ENCODE data around the gene RFTN1.

Gene RFTN1

DNA sequence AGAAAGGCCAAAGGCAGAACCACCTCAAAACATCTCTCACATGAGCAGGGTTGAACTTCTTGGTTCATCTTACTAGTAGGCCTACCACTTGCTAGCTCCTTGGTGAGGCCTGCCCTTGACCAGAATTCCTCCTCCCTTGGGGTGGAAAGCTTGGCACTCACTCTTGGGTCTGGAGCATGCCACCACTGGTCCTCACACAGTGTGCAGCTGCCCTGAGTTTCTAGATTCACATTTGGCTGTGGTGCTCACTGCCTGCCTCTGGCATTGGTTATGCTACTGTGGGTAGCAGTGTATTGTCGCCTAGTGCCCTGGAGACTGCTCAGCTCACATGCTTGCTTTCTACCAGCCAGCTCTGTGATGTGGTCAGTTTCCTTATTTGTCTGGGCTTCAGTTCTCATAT is 224.8 kb downstream of the RFTN1 start:
- DNase-seq (ENCODE audit: low read depth in 2 of 3, low spot score in 1 of 3) = no peak

DNA sequence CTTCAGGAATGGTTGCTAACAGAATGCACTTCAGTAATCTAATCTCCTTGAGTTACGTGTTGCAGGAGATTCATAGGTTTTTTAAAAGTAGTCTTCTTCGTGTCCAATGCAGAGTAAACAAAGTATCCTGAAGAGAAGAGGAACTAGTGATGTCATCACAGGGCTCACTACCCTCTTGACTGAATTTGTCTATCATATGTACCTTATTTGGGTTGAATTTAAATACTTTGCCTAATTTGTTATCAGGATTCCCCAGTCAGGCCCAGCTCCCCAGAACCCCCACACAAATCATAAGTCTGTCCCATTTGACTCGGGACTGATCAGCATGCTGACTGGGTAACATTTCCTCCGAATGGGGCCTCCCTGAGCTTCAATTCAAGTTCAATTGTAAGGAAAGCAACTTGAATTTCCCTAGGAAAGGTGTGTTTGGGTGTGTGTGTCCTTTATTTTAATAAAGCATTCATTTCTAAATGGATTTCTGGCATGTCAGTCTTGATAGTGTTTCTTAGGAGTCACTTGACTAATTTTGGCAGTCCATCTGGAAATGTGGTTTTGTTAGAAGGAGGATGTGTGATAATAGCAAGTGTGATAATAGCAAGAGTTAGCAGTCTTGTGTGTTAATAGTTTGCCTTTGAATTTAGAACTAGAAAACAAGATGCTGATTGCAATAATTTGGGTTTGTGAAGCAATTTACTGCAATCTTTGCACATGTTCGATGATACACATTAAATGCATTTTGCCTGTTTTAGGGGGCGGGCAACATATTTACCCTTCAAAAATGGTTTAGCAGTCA is 226.6 kb downstream of the RFTN1 start:
- no peak for DNase-seq (ENCODE audit: low read depth in 2 of 3, low spot score in 1 of 3)

DNA sequence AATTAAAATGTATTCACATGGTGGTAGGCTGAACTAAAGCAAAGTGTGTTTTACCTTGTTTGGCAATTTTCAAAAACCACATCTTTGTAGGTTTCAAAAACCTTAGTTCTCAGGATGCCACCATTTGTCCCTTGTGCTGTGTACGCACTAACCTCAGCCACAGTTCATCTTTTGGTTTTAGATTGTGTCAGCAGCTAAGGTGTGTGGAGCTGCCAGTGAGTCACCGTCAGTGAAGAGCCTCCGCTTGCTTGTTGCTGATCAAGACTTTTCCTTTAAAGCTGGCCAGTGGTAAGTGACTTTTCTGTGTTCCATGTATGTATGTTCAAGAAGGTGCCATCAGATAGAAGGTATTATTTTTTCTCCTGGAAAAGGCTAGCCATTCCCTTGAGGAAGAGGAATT is 227.3 kb downstream of the RFTN1 start:
- peak in 1 of 3 donors; percentile 45 for DNase-seq (ENCODE audit: low read depth in 2 of 3, low spot score in 1 of 3)

DNA sequence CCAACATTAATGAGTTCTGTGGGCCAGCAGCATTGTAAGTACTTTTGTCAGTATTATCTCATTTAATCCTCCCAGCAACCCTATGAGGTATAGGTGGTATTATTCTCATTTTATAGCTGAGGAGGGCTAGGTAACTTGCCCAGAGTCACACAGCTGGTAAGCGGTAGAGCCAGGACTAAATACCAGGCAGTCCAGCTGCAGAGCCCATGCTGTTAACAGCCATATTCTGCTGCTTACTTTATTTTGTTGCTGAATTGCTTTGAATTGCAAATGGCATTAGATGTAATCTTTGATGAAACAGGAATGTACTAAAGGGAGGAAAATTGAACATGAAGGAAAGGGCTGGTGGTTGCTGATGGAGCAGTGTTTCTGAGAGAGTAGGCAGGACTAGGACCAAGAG is 228.9 kb downstream of the RFTN1 start:
- DNase-seq (ENCODE audit: low read depth in 2 of 3, low spot score in 1 of 3) = no peak

DNA sequence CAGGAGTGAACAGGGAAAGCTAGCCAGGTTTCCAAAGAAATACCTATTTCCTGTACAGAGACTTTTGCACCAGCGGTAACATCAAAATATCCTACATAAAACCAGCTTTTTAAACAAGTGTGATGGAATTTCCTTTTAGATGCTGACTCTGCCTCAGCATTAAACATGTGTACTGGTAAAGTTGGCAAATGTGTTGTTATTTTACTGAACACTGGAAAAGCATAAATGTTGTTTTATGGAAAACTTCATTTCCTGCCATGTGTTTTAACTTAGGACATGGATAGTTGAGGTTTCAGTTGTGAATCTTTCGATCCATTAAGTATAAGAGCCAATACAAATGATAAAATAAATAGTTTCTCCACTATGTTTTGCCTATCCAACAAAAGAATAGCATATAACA is 232.8 kb downstream of the RFTN1 start:
- no peak for DNase-seq (ENCODE audit: low read depth in 2 of 3, low spot score in 1 of 3)

DNA sequence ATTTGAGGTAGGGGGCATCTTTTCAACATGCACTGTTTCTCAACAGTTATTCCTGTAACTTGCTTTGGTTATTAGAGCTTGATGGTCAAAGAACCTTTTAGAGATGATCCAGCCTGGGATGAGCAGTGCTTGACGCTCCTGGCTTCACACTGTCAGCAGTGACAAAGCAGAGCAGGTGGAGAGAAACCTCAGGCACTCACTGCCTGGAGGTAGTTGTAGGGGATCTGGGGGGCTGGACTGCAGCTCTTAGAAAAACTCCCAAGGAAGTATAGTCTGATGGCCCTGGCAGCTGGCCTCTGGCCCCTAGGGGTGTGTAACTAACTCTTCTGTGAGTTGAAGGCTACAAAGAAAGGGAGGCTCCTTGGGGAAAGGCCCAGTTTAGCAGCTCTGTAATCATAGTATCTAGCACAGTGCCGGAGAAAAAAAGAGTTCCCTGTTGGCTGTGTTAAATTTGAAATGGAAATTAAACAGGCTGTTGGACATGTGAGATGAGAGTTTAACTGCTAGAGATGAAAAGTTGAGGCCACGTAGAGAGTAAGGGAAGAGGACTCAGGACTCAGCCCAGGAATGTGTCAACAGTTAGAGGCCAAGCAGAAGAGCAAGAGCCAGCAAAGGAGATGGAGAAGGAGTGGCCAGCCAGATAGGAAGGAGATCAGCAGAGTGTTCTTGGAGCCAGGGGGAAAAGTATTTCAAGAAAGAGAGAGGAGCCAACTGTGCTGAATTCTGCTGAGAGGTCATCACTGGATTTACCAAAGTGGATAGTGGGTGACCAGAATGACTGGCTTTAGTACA is 234.3 kb downstream of the RFTN1 start:
- no peak for DNase-seq (ENCODE audit: low read depth in 2 of 3, low spot score in 1 of 3)

DNA sequence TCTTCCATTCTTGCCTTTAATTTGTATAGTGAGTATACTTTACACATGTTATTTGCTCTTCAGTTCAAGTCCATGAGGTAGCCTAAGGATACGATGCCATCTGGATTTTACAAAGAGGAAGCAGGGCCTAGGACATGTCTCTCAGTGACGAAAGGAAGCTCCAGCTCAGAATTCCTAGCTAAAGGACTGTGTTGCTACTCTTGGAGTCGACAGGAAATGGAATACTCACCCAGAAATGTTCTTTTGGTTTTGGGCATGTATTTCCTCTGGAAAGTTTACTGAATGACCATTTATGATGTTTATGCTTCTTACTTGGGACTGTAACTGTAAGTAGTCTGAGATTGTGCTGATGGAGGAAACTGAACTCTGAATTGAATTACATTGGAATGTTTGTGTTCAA is 236.0 kb downstream of the RFTN1 start:
- no peak for DNase-seq (ENCODE audit: low read depth in 2 of 3, low spot score in 1 of 3)

DNA sequence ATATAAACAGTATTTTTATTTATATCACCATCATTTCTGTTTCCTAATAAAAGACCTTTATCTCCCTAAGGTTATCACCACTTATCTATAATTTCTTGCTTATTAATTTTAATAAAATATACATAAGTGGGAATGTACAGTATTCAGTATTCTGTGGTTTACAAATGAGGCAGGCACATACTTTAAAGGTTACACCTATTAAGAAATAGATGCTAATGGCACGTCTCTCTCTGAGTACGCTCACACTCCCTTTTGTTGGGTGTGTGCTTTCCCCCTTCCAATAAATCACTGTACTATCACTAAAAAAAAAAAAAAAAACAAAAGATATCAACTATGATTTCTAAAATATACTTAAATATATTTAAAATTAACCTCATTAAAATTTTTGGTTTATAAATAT is 239.6 kb downstream of the RFTN1 start:
- no peak for DNase-seq (ENCODE audit: low read depth in 2 of 3, low spot score in 1 of 3)

DNA sequence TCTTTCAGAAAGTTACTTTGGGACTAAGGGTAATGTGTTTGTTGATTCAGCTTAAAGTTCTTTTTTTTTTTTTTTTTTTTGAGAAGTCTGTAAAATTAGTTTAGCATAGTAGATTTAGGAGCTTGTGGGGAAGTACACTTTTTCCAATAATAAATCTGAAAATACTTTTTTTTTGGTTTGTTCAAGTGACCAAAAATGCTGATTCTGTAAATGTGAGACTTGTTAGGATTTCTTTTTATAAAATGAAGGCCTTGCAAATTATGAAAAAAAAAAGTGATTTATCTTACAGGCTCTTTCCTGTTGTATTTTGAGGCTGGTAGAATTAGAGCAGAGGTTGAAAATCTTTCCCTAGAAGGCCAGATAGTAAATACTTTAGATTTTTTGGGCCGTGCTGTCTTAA is 240.9 kb downstream of the RFTN1 start:
- no peak for DNase-seq (ENCODE audit: low read depth in 2 of 3, low spot score in 1 of 3)

DNA sequence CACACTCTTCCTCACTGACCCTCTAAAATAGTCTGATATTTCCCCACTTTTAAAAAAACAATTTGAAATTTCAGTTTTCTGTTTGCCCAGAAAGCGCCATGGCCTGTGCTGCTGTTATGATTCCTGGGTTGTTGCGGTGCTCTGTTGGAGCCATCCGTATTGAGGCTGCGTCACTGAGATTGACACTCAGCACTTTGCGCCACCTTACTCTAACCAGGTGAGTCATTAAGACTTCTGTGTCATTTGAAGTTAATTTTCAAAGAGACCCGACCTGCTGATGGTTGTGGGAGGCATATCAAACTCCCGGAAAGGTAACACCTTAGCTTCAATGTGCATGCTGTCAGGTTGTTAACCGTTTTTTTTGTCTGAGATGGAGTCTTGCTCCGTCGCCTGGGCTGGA is 242.6 kb downstream of the RFTN1 start:
- DNase-seq (ENCODE audit: low read depth in 2 of 3, low spot score in 1 of 3) = no peak

DNA sequence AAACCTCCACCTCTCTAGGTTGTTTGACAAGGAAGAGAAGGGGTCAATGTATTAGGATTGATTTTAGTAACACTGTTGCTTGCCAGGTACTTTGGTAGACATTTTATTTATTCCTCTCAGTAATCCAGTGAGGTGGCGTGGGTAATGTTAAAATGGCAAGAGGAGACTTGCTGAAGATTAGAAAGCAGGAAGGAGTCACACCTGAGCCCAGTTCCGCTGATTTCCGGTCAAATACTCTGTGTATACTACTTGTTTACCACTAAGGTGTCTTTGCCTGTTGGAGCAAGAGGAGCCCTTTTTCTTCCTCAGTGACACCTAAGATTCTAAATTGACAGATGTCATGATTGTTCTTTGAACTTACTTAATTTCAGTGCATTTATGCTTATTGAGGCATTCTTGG is 246.8 kb downstream of the RFTN1 start:
- no peak for DNase-seq (ENCODE audit: low read depth in 2 of 3, low spot score in 1 of 3)
